ENCODE data around the gene MAML3. TPM values are rescaled to one million over a fixed set of nuclear protein-coding genes. Genes with fewer than 3 reads are reported as not detected.

MAML3 gene
- total and polyA plus RNA-seq, 2 experiments from 2014 or later: 1.7 to 6.5 TPM

DNA sequence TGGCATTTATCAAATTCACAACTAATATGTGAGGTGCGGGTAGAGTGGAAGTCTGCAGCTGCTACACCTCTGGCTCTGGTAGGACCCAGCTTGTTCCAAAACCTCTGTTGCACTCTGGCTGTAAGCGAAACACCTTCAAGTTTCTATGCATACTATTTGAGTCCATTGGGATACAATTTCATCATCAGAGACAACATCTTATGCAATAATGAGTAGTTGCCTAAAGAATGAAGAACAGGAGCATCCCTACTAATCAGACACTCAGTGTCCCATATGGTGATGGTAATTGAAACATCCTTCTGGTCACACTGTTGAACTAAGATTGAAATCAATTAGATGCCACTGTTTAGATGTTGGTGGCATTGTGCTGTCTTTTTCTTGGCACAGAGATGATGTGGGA lies 309.9 kb downstream of the MAML3 start:
- ATAC-seq (no peak), DNase-seq (ENCODE audit: low spot score) (no peak)

DNA sequence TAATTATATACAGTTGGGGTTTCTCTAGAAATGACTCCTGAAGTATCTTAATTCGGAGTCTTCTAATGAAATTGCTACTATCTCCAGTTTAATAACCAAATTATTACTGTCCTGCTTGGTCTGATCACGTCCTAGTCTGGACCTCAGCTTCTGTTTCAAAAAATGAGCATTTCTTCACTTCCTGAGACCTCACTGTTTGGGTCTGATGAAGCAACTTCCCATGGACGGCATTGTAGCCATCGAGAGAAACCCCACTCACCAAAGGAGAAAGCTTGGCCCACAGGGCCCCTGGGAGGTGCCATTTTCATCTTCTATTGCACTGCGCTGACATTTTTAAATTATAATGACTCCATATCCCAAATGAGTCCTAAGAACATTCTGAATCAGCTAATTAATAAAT lies 310.3 kb downstream of the MAML3 start:
- H3K79me2 ChIP-seq (replicated peaks; ENCODE audit: insufficient read depth): no peaks in the 10 kb centered on the region
- H3K27ac ChIP-seq (ENCODE audit: low read depth): no peak overlapping the region
- peaks cover 2% of the 10 kb centered on the region for H3K27me3 Mint-ChIP-seq (ENCODE audit: insufficient read depth, low read depth, poor library complexity)
- peaks cover 23% of the 10 kb centered on the region for H3K4me1 ChIP-seq (ENCODE audit: insufficient read depth)
- no peak overlapping the region for H3K27ac Mint-ChIP-seq
- ATAC-seq: no peak
- H3K36me3 ChIP-seq (ENCODE audit: insufficient read depth): no peaks in the 10 kb centered on the region
- no peaks in the 10 kb centered on the region for H3K27me3 ChIP-seq (ENCODE audit: insufficient read depth)
- no peak overlapping the region for H3K4me3 ChIP-seq
- 0 out of 2 replicates have a peak, but pooled peaks cover 3% of the 10 kb centered on the region for H3K9me2 ChIP-seq (ENCODE audit: insufficient read depth)
- no peak for DNase-seq (ENCODE audit: low spot score)
- H3K4me3 Mint-ChIP-seq: no peak overlapping the region
- no peaks in the 10 kb centered on the region for H4K20me1 ChIP-seq (replicated peaks; ENCODE audit: insufficient read depth)
- no peaks in the 10 kb centered on the region for H3K36me3 Mint-ChIP-seq (ENCODE audit: low read depth)
- H3K4me1 Mint-ChIP-seq: peaks cover 21% of the 10 kb centered on the region
- H3F3A ChIP-seq (replicated peaks; ENCODE audit: low read depth): no peaks in the 10 kb centered on the region
- H2AFZ ChIP-seq: no peak overlapping the region
- no peaks in the 10 kb centered on the region; the same call in 2 of the 3 replicates for H3K9me3 Mint-ChIP-seq
- no peak overlapping the region for H3K4me2 ChIP-seq
- TF ChIP-seq, protein P1, sequence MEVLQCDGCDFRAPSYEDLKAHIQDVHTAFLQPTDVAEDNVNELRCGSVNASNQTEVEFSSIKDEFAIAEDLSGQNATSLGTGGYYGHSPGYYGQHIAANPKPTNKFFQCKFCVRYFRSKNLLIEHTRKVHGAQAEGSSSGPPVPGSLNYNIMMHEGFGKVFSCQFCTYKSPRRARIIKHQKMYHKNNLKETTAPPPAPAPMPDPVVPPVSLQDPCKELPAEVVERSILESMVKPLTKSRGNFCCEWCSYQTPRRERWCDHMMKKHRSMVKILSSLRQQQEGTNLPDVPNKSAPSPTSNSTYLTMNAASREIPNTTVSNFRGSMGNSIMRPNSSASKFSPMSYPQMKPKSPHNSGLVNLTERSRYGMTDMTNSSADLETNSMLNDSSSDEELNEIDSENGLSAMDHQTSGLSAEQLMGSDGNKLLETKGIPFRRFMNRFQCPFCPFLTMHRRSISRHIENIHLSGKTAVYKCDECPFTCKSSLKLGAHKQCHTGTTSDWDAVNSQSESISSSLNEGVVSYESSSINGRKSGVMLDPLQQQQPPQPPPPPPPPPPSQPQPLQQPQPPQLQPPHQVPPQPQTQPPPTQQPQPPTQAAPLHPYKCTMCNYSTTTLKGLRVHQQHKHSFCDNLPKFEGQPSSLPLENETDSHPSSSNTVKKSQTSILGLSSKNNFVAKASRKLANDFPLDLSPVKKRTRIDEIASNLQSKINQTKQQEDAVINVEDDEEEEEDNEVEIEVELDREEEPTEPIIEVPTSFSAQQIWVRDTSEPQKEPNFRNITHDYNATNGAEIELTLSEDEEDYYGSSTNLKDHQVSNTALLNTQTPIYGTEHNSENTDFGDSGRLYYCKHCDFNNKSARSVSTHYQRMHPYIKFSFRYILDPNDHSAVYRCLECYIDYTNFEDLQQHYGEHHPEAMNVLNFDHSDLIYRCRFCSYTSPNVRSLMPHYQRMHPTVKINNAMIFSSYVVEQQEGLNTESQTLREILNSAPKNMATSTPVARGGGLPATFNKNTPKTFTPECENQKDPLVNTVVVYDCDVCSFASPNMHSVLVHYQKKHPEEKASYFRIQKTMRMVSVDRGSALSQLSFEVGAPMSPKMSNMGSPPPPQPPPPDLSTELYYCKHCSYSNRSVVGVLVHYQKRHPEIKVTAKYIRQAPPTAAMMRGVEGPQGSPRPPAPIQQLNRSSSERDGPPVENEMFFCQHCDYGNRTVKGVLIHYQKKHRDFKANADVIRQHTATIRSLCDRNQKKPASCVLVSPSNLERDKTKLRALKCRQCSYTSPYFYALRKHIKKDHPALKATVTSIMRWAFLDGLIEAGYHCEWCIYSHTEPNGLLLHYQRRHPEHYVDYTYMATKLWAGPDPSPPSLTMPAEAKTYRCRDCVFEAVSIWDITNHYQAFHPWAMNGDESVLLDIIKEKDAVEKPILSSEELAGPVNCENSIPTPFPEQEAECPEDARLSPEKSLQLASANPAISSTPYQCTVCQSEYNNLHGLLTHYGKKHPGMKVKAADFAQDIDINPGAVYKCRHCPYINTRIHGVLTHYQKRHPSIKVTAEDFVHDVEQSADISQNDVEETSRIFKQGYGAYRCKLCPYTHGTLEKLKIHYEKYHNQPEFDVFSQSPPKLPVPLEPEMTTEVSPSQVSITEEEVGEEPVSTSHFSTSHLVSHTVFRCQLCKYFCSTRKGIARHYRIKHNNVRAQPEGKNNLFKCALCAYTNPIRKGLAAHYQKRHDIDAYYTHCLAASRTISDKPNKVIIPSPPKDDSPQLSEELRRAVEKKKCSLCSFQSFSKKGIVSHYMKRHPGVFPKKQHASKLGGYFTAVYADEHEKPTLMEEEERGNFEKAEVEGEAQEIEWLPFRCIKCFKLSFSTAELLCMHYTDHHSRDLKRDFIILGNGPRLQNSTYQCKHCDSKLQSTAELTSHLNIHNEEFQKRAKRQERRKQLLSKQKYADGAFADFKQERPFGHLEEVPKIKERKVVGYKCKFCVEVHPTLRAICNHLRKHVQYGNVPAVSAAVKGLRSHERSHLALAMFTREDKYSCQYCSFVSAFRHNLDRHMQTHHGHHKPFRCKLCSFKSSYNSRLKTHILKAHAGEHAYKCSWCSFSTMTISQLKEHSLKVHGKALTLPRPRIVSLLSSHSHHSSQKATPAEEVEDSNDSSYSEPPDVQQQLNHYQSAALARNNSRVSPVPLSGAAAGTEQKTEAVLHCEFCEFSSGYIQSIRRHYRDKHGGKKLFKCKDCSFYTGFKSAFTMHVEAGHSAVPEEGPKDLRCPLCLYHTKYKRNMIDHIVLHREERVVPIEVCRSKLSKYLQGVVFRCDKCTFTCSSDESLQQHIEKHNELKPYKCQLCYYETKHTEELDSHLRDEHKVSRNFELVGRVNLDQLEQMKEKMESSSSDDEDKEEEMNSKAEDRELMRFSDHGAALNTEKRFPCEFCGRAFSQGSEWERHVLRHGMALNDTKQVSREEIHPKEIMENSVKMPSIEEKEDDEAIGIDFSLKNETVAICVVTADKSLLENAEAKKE (CRISPR knock-in tag; IDR thresholded peaks at IDR 0.05): no peak
- TF ChIP-seq EZH2phosphoT487 (IDR thresholded peaks at IDR 0.05; ENCODE audit: unreplicated experiment) (no peak), STAT1 (IDR thresholded peaks at IDR 0.05; ENCODE audit: unreplicated experiment) (no peak), ZNF331 (CRISPR knock-in tag; IDR thresholded peaks at IDR 0.05; ENCODE audit: low read depth) (no peak), ZNF114 (CRISPR knock-in tag; IDR thresholded peaks at IDR 0.05) (no peak), NANOG (IDR thresholded peaks at IDR 0.05; ENCODE audit: borderline replicate concordance) (no peak), JUNB (IDR thresholded peaks at IDR 0.05; ENCODE audit: unreplicated experiment) (no peak), POLR2AphosphoS5 (IDR thresholded peaks at IDR 0.05; ENCODE audit: low read depth) (no peak)
- TF ChIP-seq, protein P2, sequence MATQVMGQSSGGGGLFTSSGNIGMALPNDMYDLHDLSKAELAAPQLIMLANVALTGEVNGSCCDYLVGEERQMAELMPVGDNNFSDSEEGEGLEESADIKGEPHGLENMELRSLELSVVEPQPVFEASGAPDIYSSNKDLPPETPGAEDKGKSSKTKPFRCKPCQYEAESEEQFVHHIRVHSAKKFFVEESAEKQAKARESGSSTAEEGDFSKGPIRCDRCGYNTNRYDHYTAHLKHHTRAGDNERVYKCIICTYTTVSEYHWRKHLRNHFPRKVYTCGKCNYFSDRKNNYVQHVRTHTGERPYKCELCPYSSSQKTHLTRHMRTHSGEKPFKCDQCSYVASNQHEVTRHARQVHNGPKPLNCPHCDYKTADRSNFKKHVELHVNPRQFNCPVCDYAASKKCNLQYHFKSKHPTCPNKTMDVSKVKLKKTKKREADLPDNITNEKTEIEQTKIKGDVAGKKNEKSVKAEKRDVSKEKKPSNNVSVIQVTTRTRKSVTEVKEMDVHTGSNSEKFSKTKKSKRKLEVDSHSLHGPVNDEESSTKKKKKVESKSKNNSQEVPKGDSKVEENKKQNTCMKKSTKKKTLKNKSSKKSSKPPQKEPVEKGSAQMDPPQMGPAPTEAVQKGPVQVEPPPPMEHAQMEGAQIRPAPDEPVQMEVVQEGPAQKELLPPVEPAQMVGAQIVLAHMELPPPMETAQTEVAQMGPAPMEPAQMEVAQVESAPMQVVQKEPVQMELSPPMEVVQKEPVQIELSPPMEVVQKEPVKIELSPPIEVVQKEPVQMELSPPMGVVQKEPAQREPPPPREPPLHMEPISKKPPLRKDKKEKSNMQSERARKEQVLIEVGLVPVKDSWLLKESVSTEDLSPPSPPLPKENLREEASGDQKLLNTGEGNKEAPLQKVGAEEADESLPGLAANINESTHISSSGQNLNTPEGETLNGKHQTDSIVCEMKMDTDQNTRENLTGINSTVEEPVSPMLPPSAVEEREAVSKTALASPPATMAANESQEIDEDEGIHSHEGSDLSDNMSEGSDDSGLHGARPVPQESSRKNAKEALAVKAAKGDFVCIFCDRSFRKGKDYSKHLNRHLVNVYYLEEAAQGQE (IDR thresholded peaks at IDR 0.05; ENCODE audit: unreplicated experiment): no peak
- TF ChIP-seq, protein P3, sequence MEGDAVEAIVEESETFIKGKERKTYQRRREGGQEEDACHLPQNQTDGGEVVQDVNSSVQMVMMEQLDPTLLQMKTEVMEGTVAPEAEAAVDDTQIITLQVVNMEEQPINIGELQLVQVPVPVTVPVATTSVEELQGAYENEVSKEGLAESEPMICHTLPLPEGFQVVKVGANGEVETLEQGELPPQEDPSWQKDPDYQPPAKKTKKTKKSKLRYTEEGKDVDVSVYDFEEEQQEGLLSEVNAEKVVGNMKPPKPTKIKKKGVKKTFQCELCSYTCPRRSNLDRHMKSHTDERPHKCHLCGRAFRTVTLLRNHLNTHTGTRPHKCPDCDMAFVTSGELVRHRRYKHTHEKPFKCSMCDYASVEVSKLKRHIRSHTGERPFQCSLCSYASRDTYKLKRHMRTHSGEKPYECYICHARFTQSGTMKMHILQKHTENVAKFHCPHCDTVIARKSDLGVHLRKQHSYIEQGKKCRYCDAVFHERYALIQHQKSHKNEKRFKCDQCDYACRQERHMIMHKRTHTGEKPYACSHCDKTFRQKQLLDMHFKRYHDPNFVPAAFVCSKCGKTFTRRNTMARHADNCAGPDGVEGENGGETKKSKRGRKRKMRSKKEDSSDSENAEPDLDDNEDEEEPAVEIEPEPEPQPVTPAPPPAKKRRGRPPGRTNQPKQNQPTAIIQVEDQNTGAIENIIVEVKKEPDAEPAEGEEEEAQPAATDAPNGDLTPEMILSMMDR (conservative IDR thresholded peaks at IDR 0.05; ENCODE audit: low read depth in 2 of 2): no peak

More for the DNA sequence above, 309.9 kb downstream of the MAML3 start:
- Mint-ChIP-seq H3K4me1 (peaks cover 25% of the 10 kb centered on the region), H3K9me3 (no peaks in the 10 kb centered on the region; the same call in 2 of the 3 replicates), H3K27me3 (ENCODE audit: insufficient read depth, low read depth, poor library complexity) (peaks cover 2% of the 10 kb centered on the region), H3K36me3 (ENCODE audit: low read depth) (no peaks in the 10 kb centered on the region), H3K27ac (no peak overlapping the region), H3K4me3 (no peak overlapping the region)
- no peak overlapping the region for H2AFZ ChIP-seq
- no peak overlapping the region for H3K27ac ChIP-seq (ENCODE audit: low read depth)
- H3F3A ChIP-seq (replicated peaks; ENCODE audit: low read depth): no peaks in the 10 kb centered on the region
- H3K27me3 ChIP-seq (ENCODE audit: insufficient read depth): no peaks in the 10 kb centered on the region
- peaks cover 27% of the 10 kb centered on the region for H3K4me1 ChIP-seq (ENCODE audit: insufficient read depth)
- H3K36me3 ChIP-seq (ENCODE audit: insufficient read depth): no peaks in the 10 kb centered on the region
- no peaks in the 10 kb centered on the region for H4K20me1 ChIP-seq (replicated peaks; ENCODE audit: insufficient read depth)
- no peak for TF ChIP-seq NANOG (IDR thresholded peaks at IDR 0.05; ENCODE audit: borderline replicate concordance)
- no peak for TF ChIP-seq EZH2 (IDR thresholded peaks at IDR 0.05; ENCODE audit: low read depth, unreplicated experiment)
- no peak overlapping the region for H3K4me3 ChIP-seq
- H3K79me2 ChIP-seq (replicated peaks; ENCODE audit: insufficient read depth): no peaks in the 10 kb centered on the region
- no peak overlapping the region for H3K4me2 ChIP-seq
- 0 out of 2 replicates have a peak, but pooled peaks cover 3% of the 10 kb centered on the region for H3K9me2 ChIP-seq (ENCODE audit: insufficient read depth)
